Endothelial cell of umbilical vein (primary cell): ENCODE measurements around the gene RPL34. TPM values are rescaled to one million over a fixed set of nuclear protein-coding genes. Genes with fewer than 3 reads are reported as not detected.

Source experiments
- BruUV-seq: library from RNA; stranded (reverse); fragments of 400-500 nt; replicated peaks from 2 replicates; lab custom pipeline; 2021; lab: Mats Ljungman, UMichigan
- CTCF ChIA-PET: fragments of 300-600, 350-600 bp; sonication (Branson Sonifier 250); formaldehyde crosslinking; loops from one replicate; lab custom pipeline; 2021; ENCODE audit warnings: antibody characterized with exemption, inconsistent platforms; lab: Charles Lee
- POLR2A ChIA-PET: fragments of 300-600, 350-600 bp; sonication (Branson Sonifier 250); formaldehyde crosslinking; loops from one replicate; lab custom pipeline; 2021; ENCODE audit warnings: antibody characterized with exemption, inconsistent platforms; lab: Charles Lee
- DNase-seq: peaks from one replicate; pipeline ENCODE4 v3.0.0-alpha.2; 2011; ENCODE audit warnings: low read depth, low spot score
- FAIRE-seq: peaks from 2 replicates; lab custom pipeline; 2011; peaks lifted over from hg19 to GRCh38; lab: Jason Lieb, UNC
- H2AFZ ChIP-seq: 2 replicates; pipeline ENCODE4 v1.6.0; 2012; ENCODE audit warnings: low read depth, low read length, control low read depth, inconsistent platforms
- H3K27ac ChIP-seq: 2 replicates; pipeline ENCODE4 v1.5.1; 2011; ENCODE audit warnings: low read depth, mild to moderate bottlenecking, control low read depth, low read length, moderate library complexity; ENCODE audit not compliant: insufficient read depth
- H3K27me3 ChIP-seq, 2 experiments: 2 replicates each; pipeline versions ENCODE4 v1.6.0 to v1.6.1; 2011; ENCODE audit warnings: low read length in 2 of 2, mixed read lengths in 1 of 2; ENCODE audit not compliant: control insufficient read depth in 2 of 2, insufficient read depth in 2 of 2
- H3K36me3 ChIP-seq, 2 experiments: 2 replicates in 1 of 2; 3 replicates in 1 of 2; pipeline ENCODE4 v1.5.1; 2011; ENCODE audit warnings: low read length in 2 of 2, mild to moderate bottlenecking in 1 of 2, moderate library complexity in 1 of 2; ENCODE audit not compliant: control insufficient read depth in 2 of 2, insufficient read depth in 2 of 2; ENCODE audit errors: extremely low read depth in 1 of 2
- H3K4me1 ChIP-seq: 3 replicates; pipeline ENCODE4 v1.5.1; 2011; ENCODE audit warnings: mild to moderate bottlenecking, low read length; ENCODE audit not compliant: control insufficient read depth, insufficient read depth; ENCODE audit errors: extremely low read depth
- H3K4me2 ChIP-seq: 2 replicates; pipeline ENCODE4 v1.6.1; 2011; ENCODE audit warnings: low read length, control low read depth, mixed read lengths; ENCODE audit not compliant: insufficient read depth
- H3K4me3 ChIP-seq, 3 experiments: fragments of 200-600 bp in 1 of 3; sonication (generic), shearing (Covaris generic) in 1 of 3; replicated peaks in 1 of 3; 2 replicates each; pipeline ENCODE4 v1.5.1; 2011 to 2016; ENCODE audit warnings: control low read depth in 3 of 3, low read length in 3 of 3, mild to moderate bottlenecking in 2 of 3, inconsistent platforms in 1 of 3, low read depth in 1 of 3, moderate library complexity in 1 of 3; ENCODE audit not compliant: insufficient read depth in 1 of 3
- H3K79me2 ChIP-seq: 2 replicates; pipeline ENCODE4 v1.6.0; 2012; ENCODE audit warnings: low read length, inconsistent platforms; ENCODE audit not compliant: control insufficient read depth, insufficient read depth
- H3K9ac ChIP-seq: replicated peaks from 2 replicates; pipeline ENCODE3; 2011; ENCODE audit warnings: low read length, control low read depth; ENCODE audit not compliant: insufficient read depth; ENCODE audit errors: extremely low read depth
- H3K9me1 ChIP-seq: replicated peaks from 3 replicates; pipeline ENCODE4 v1.6.0; 2011; ENCODE audit warnings: mild to moderate bottlenecking, low read length; ENCODE audit not compliant: control insufficient read depth, insufficient read depth; ENCODE audit errors: extremely low read depth
- H3K9me3 ChIP-seq: replicated peaks from 2 replicates; pipeline ENCODE4 v1.5.1; 2012; ENCODE audit warnings: low read length, inconsistent platforms; ENCODE audit not compliant: control insufficient read depth, insufficient read depth
- H4K20me1 ChIP-seq: replicated peaks from 2 replicates; pipeline ENCODE3; 2011; ENCODE audit warnings: mild to moderate bottlenecking, low read length; ENCODE audit not compliant: control insufficient read depth, insufficient read depth; ENCODE audit errors: extremely low read depth
- CTCF ChIP-seq, 2 donors: IDR thresholded peaks; 1 replicate in 1 of 2; 2 replicates in 1 of 2; pipeline ENCODE4 v1.5.1; 2011; ENCODE audit warnings: low read length in 2 of 2, mild to moderate bottlenecking in 2 of 2, moderate library complexity in 2 of 2, control low read depth in 1 of 2, inconsistent platforms in 1 of 2, low read depth in 1 of 2; ENCODE audit not compliant: insufficient read depth in 1 of 2; ENCODE audit errors: extremely low read depth in 1 of 2
- FOS ChIP-seq: IDR thresholded peaks from 2 replicates; pipeline ENCODE4 v1.6.1; 2011; ENCODE audit warnings: mild to moderate bottlenecking, low read length, moderate library complexity, borderline replicate concordance; ENCODE audit not compliant: insufficient read depth
- GATA2 ChIP-seq: IDR thresholded peaks from 2 replicates; pipeline ENCODE4 v1.7.0; 2011; ENCODE audit warnings: low read depth, mild to moderate bottlenecking, moderate library complexity, mixed read lengths, low read length; ENCODE audit not compliant: insufficient read length, insufficient read depth
- MYC ChIP-seq: IDR thresholded peaks from one replicate; pipeline ENCODE4 v1.6.1; 2011; ENCODE audit warnings: mild to moderate bottlenecking, low read depth, low read length
- dilution Hi-C: fragments of 300-500 bp; cut with MboI; formaldehyde crosslinking; loops from one replicate; pipeline ENCODE4 v1.15.0; 2019; ENCODE audit warnings: low sequenced_read_pairs; ENCODE audit not compliant: extremely low pct_ligation_motif_present
- intact Hi-C: fragments of 100-400 bp; cut with micrococcal nuclease; formaldehyde crosslinking; loops from one replicate; pipeline ENCODE4 v1.10.0; 2022
- polyA plus RNA-seq, 4 experiments: library from polyadenylated mRNA; depleted of rRNA in 3 of 4; stranded (reverse) in 3 of 4; unstranded in 1 of 4; fragments of >200 nt; gene quantifications; 2 replicates each; pipeline versions ENCODE4 v1.2.1 to v1.2.3, GENCODE V29; 2011 to 2012; ENCODE audit warnings: missing spikeins in 1 of 4
- total RNA-seq: library from RNA; stranded (reverse); gene quantifications from 2 replicates; pipeline ENCODE4 v1.2.3, GENCODE V29; 2021

RPL34 gene
- total and polyA plus RNA-seq, 2 donors (not counting 3 experiments of a cell fraction or from before 2014, with no cell fraction given): 1,114 to 2,397 TPM

- FAIRE-seq: no peak
- H3K36me3 ChIP-seq: no peaks in the 10 kb centered on the region
- H3K27ac ChIP-seq: no peak overlapping the region
- H3K79me2 ChIP-seq: no peaks in the 10 kb centered on the region
- BruUV-seq: no TSS peak
- no peaks in the 10 kb centered on the region for H3K9me3 ChIP-seq
- no peak for TF ChIP-seq FOS
- no peak for TF ChIP-seq MYC
- H3K9ac ChIP-seq: no peak overlapping the region
- no peak overlapping the region for H3K4me2 ChIP-seq
- no peak for DNase-seq
- no peak overlapping the region for H2AFZ ChIP-seq
- dilution Hi-C loops (no loop called here), intact Hi-C loops (no loop called here)
- ChIA-PET CTCF (interaction anchor here (5.5 kb wide), 1 partner anchor 14 kb away, joined by 40 read pairs; no protein-coding TSS in a partner anchor), POLR2A (no interaction called here)
- no peaks in the 10 kb centered on the region for H4K20me1 ChIP-seq
- H3K9me1 ChIP-seq: no peaks in the 10 kb centered on the region
- H3K4me1 ChIP-seq: peaks cover 8% of the 10 kb centered on the region
- H3K27me3 ChIP-seq: no peaks in the 10 kb centered on the region
- no peak overlapping the region for H3K4me3 ChIP-seq
These were observed 33.6 kb upstream of the RPL34 start for GRCh38 chr4:108586778-108587177.

GRCh38 chr4:108588878-108589277 lies 31.5 kb upstream of the RPL34 start:
- POLR2A ChIA-PET: no interaction called here
- FAIRE-seq (no peak), DNase-seq (no peak)
- H3K79me2 ChIP-seq: no peaks in the 10 kb centered on the region
- no TSS peak for BruUV-seq
- no peaks in the 10 kb centered on the region for H4K20me1 ChIP-seq
- no peaks in the 10 kb centered on the region for H3K27me3 ChIP-seq
- TF ChIP-seq FOS: no peak
- no peak for TF ChIP-seq GATA2
- TF ChIP-seq CTCF (IDR thresholded peaks at IDR 0.05; ENCODE audit: extremely low read depth in 1 of 2, insufficient read depth in 1 of 2, low read depth in 1 of 2, low read length in 2 of 2): no peak
- dilution Hi-C loops (no loop called here), intact Hi-C loops (no loop called here)
- no peak overlapping the region for H3K9ac ChIP-seq
- H3K9me1 ChIP-seq: no peaks in the 10 kb centered on the region
- H3K4me2 ChIP-seq: no peak overlapping the region
- no peaks in the 10 kb centered on the region for H3K36me3 ChIP-seq
- CTCF ChIA-PET: interaction anchor here (0.7 to 3.2 kb wide), 4 partner anchors 10 to 570 kb away, joined by 3 to 15 read pairs (median 9); no protein-coding TSS in a partner anchor
- H3K4me1 ChIP-seq: peaks cover 18% of the 10 kb centered on the region
- no peak overlapping the region for H2AFZ ChIP-seq
- H3K27ac ChIP-seq: no peak overlapping the region
- H3K9me3 ChIP-seq: no peaks in the 10 kb centered on the region
- H3K4me3 ChIP-seq: no peak overlapping the region
